Transverse colon (tissue), 4 donors: ENCODE data around the gene RAD17. TPM values are rescaled to one million over a fixed set of nuclear protein-coding genes. Genes with fewer than 3 reads are reported as not detected.
"Not testable (repeated sequence)": the region's sequence is repeated elsewhere in the genome, so short reads cannot be mapped to it uniquely, and the experiment has no call there.

Source experiments
- DNase-seq: peaks from one replicate; pipeline ENCODE4 v3.0.0-alpha.2; 2019
- H3K27ac ChIP-seq, 4 donors: fragments of 200-600 bp; sonication (generic); 2 replicates each; pipeline ENCODE4 v1.5.1; 2016 to 2018; ENCODE audit warnings: inconsistent platforms in 4 of 4
- H3K27me3 ChIP-seq: fragments of 200-600 bp; sonication (generic); 2 replicates; pipeline ENCODE4 v1.5.1; 2017; ENCODE audit warnings: inconsistent platforms
- H3K36me3 ChIP-seq, 4 donors: fragments of 200-600 bp; sonication (generic); 2 replicates each; pipeline ENCODE4 v1.5.1; 2017 to 2019; ENCODE audit warnings: inconsistent platforms in 4 of 4
- H3K4me1 ChIP-seq, 4 donors: fragments of 200-600 bp; sonication (generic); 2 replicates each; pipeline ENCODE4 v1.5.1; 2017 to 2020; ENCODE audit warnings: inconsistent platforms in 4 of 4
- H3K4me3 ChIP-seq, 4 donors: fragments of 200-600 bp; sonication (generic); 1 replicate in 1 of 4; 2 replicates in 3 of 4; pipeline versions ENCODE4 v1.5.1 to v1.6.1; 2017 to 2019; ENCODE audit warnings: inconsistent platforms in 4 of 4
- H3K9me3 ChIP-seq, 2 donors: fragments of 200-600 bp; sonication (generic); 2 replicates each; pipeline ENCODE4 v1.5.1; 2017 to 2019; ENCODE audit warnings: inconsistent platforms in 2 of 2
- CTCF ChIP-seq, 5 experiments: fragments of 200-600 bp in 3 of 5; fragments of 450-650 bp in 2 of 5; sonication (generic) in 3 of 5; IDR thresholded peaks; 1 replicate in 2 of 5; 2 replicates in 3 of 5; pipeline ENCODE4 v1.5.1; 2016 to 2017; ENCODE audit warnings: antibody characterized with exemption in 5 of 5, inconsistent platforms in 3 of 5, mild to moderate bottlenecking in 2 of 5, moderate library complexity in 1 of 5
- EP300 ChIP-seq: sonication (generic); formaldehyde crosslinking; IDR thresholded peaks from one replicate; pipeline ENCODE4 v1.6.1; 2017; ENCODE audit warnings: antibody characterized with exemption, low read depth
- POLR2A ChIP-seq: fragments of 450-650 bp; IDR thresholded peaks from one replicate; pipeline ENCODE4 v1.6.1; 2016; ENCODE audit warnings: antibody characterized with exemption, mild to moderate bottlenecking, moderate library complexity
- POLR2AphosphoS5 ChIP-seq, 3 donors: sonication (generic); formaldehyde crosslinking; IDR thresholded peaks; one replicate each; pipeline ENCODE4 v1.6.1; 2016; ENCODE audit warnings: antibody characterized with exemption in 3 of 3
- WGBS, 2 donors: methylation state at CpG; one replicate each; pipeline ENCODE4 v1.1.5; 2018; ENCODE audit warnings: low coverage in 1 of 2; 5-methylcytosine and 5-hydroxymethylcytosine counted together
- in situ Hi-C, 4 donors: fragments of 200-750 bp; cut with MboI; loops; one replicate each; pipeline versions ENCODE4 v1.15.0 to v1.15.1; 2017; ENCODE audit warnings: low sequenced_read_pairs in 3 of 4, low pct_ligation_motif_present in 1 of 4, low pct_unique_long_range_greater_than_20kb in 1 of 4
- intact Hi-C: fragments of 100-400 bp; cut with DNase I; formaldehyde crosslinking; loops from one replicate; pipeline ENCODE4 v1.15.1; 2023; ENCODE audit warnings: low total_unique reads
- total RNA-seq, 4 donors: library from RNA; depleted of rRNA; stranded (reverse); fragments of >200 nt; gene quantifications; one replicate each; pipeline ENCODE4 v1.1.0, GENCODE V29; 2016

The RAD17 gene
- total RNA-seq, 4 donors from 2014 or later = 2.6 to 19.1 (median 9.8) TPM

- peak; percentile 38 for DNase-seq
- H3K4me1 ChIP-seq = peaks cover 0 to 25% (median 16%) of the 10 kb centered on the region in 4 donors
- TF ChIP-seq POLR2AphosphoS5 (IDR thresholded peaks at IDR 0.05) (peak in 2 of 3 donors; percentile 62 to 78), POLR2A (peak; percentile 54), EP300 (no peak)
- H3K27ac ChIP-seq = peak overlapping the region; percentile 87 to 93 (median 90)
- H3K9me3 ChIP-seq = no peaks in the 10 kb centered on the region
- peak overlapping the region in 3 of 4 donors; percentile 6 to 42 (median 21) for H3K4me3 ChIP-seq
- H3K27me3 ChIP-seq = no peaks in the 10 kb centered on the region
- no peaks in the 10 kb centered on the region for H3K36me3 ChIP-seq
- WGBS, 2 donors = 32 to 51% methylated on average over 6 to 8 of the region's 8 CpGs
- in situ Hi-C loops (no loop called here), intact Hi-C loops (no loop called here)
Measured at GRCh38 chr5:69454460-69455249, 85.0 kb downstream of the RAD17 start.

GRCh38 chr5:69455428-69455988 lies 85.9 kb downstream of the RAD17 start:
- Histone ChIP-seq H3K27ac (peak overlapping the region; percentile 87 to 93 (median 90)), H3K4me3 (peak overlapping the region in 1 of 4 donors; percentile 42), H3K4me1 (peaks cover 0 to 25% (median 16%) of the 10 kb centered on the region in 4 donors)
- in situ Hi-C loops, intact Hi-C loops, H3K36me3 ChIP-seq, H3K9me3 ChIP-seq, H3K27me3 ChIP-seq, DNase-seq: not testable (repeated sequence)
- 87 to 91% methylated on average over 5 to 7 of the region's 7 CpGs for WGBS, 2 donors

GRCh38 chr5:69462170-69462569 lies 92.6 kb downstream of the RAD17 start:
- in situ Hi-C loops (no loop called here), intact Hi-C loops (no loop called here)
- H3K36me3 ChIP-seq = no peaks in the 10 kb centered on the region
- DNase-seq = no peak
- WGBS, 2 donors = 94 to 100% methylated on average over 1 of the region's 1 CpG
- H3K4me3 ChIP-seq = no peak overlapping the region
- H3K27ac ChIP-seq = no peak overlapping the region
- H3K9me3 ChIP-seq = no peaks in the 10 kb centered on the region
- no peaks in the 10 kb centered on the region for H3K27me3 ChIP-seq
- no peak for TF ChIP-seq EP300
- no peak for TF ChIP-seq POLR2AphosphoS5 (IDR thresholded peaks at IDR 0.05)
- no peak for TF ChIP-seq CTCF (IDR thresholded peaks at IDR 0.05)
- no peak for TF ChIP-seq POLR2A
- no peaks in the 10 kb centered on the region for H3K4me1 ChIP-seq

Other genes with a start within 250 kb of the RAD17 start
- 10 to 100 TPM in 1 of 4 donors, 1 to 10 TPM in 3; 2.2 to 16.9 (median 6.3) TPM for gene CCNB1, start 202.7 kb upstream of the RAD17 start, total RNA-seq
- 1 to 10 TPM in 2 of 4 donors, not detected in 2; 1.2 to 4.4 TPM for gene CENPH, start 180.2 kb upstream of the RAD17 start, total RNA-seq
- gene CDK7, start 134.9 kb upstream of the RAD17 start, total RNA-seq = 10 to 100 TPM; 10.8 to 61.7 (median 21.4) TPM
- 10 to 100 TPM in 3 of 4 donors, 1 to 10 TPM in 1; 8.2 to 24.7 (median 18.6) TPM for gene CCDC125, start 37.0 kb upstream of the RAD17 start, total RNA-seq
- 100 to 1,000 TPM in 1 of 4 donors, 10 to 100 TPM in 3; 16.1 to 103 (median 20.0) TPM for gene AK6, start 298 bp upstream of the RAD17 start, total RNA-seq
- gene TAF9, start 298 bp upstream of the RAD17 start, total RNA-seq = 10 to 100 TPM; 32.1 to 79.4 (median 45.5) TPM
- 10 to 100 TPM; 14.7 to 48.7 (median 30.7) TPM for gene MARVELD2, start 45.3 kb downstream of the RAD17 start, total RNA-seq
- 100 to 1,000 TPM in 1 of 4 donors, 10 to 100 TPM in 3; 74.9 to 112 (median 92.4) TPM for gene OCLN, start 123.0 kb downstream of the RAD17 start, total RNA-seq
- 10 to 100 TPM in 3 of 4 donors, 1 to 10 TPM in 1; 5.6 to 77.2 (median 29.4) TPM for gene GTF2H2C, start 190.4 kb downstream of the RAD17 start, total RNA-seq